H1 (cell line): Measurements from ENCODE around the gene ELANE. TPM values are rescaled to one million over a fixed set of nuclear protein-coding genes. Genes with fewer than 3 reads are reported as not detected.

Experiments
- CTCF ChIA-PET: fragments of 300-600 bp; sonication (Branson Sonifier 250); formaldehyde crosslinking; loops from one replicate; lab custom pipeline; 2021; ENCODE audit not compliant: partially characterized antibody; lab: Charles Lee
- POLR2A ChIA-PET: fragments of 300-600 bp; sonication (Branson Sonifier 250); formaldehyde crosslinking; loops from one replicate; lab custom pipeline; 2021; ENCODE audit warnings: inconsistent platforms; ENCODE audit not compliant: partially characterized antibody; lab: Charles Lee
- DNase-seq, 2 experiments: peaks; one replicate each; pipeline versions ENCODE4 v3.0.0 to v3.0.0-alpha.2; 2010 to 2022; ENCODE audit warnings: low spot score in 2 of 2, low read depth in 1 of 2, mixed read lengths in 1 of 2
- FAIRE-seq: peaks from 2 replicates; lab custom pipeline; 2011; peaks lifted over from hg19 to GRCh38; lab: Jason Lieb, UNC
- H2AFZ ChIP-seq: 2 replicates; pipeline ENCODE4 v1.8.1; 2012; ENCODE audit warnings: low read length, inconsistent platforms
- H2AK5ac ChIP-seq: 2 replicates; pipeline ENCODE4 v1.6.1; 2013; ENCODE audit warnings: low read depth, low read length
- H2BK120ac ChIP-seq: replicated peaks from 2 replicates; pipeline ENCODE3; 2013; ENCODE audit warnings: low read depth, low read length, inconsistent platforms
- H2BK12ac ChIP-seq: 2 replicates; pipeline ENCODE4 v1.6.1; 2013; ENCODE audit warnings: low read depth, low read length
- H2BK15ac ChIP-seq: 2 replicates; pipeline ENCODE4 v1.6.1; 2013; ENCODE audit warnings: low read length
- H2BK20ac ChIP-seq: 2 replicates; pipeline ENCODE4 v1.6.1; 2013; ENCODE audit warnings: low read length
- H2BK5ac ChIP-seq: 2 replicates; pipeline ENCODE4 v1.6.1; 2013; ENCODE audit warnings: low read depth, low read length
- H3K14ac ChIP-seq: 2 replicates; pipeline ENCODE4 v1.6.1; 2013; ENCODE audit warnings: inconsistent platforms; ENCODE audit not compliant: insufficient read length
- H3K18ac ChIP-seq: 2 replicates; pipeline ENCODE4 v1.6.1; 2013; ENCODE audit warnings: low read length; ENCODE audit errors: extremely low read depth
- H3K23ac ChIP-seq: 2 replicates; pipeline ENCODE4 v1.6.1; 2013; ENCODE audit warnings: inconsistent platforms; ENCODE audit not compliant: insufficient read length
- H3K23me2 ChIP-seq: 2 replicates; pipeline ENCODE4 v1.6.1; 2013; ENCODE audit warnings: low read depth, low read length
- H3K27ac ChIP-seq: 2 replicates; pipeline ENCODE4 v1.6.1; 2011; ENCODE audit warnings: low read depth, low read length, inconsistent platforms
- H3K27me3 ChIP-seq, 4 experiments: replicated peaks in 1 of 4; 1 replicate in 1 of 4; 2 replicates in 3 of 4; pipeline versions ENCODE4 v1.6.1 to v1.8.1; 2011 to 2013; ENCODE audit warnings: low read length in 3 of 4, mild to moderate bottlenecking in 3 of 4, inconsistent platforms in 2 of 4, mixed read lengths in 2 of 4, moderate library complexity in 1 of 4; ENCODE audit not compliant: control insufficient read depth in 3 of 4, insufficient read depth in 3 of 4; ENCODE audit errors: extremely low read depth in 1 of 4
- H3K36me3 ChIP-seq, 4 experiments: 2 replicates each; pipeline versions ENCODE4 v1.6.1 to v1.8.1; 2011 to 2013; ENCODE audit warnings: mild to moderate bottlenecking in 4 of 4, low read length in 3 of 4, moderate library complexity in 2 of 4, control low read depth in 1 of 4, inconsistent platforms in 1 of 4; ENCODE audit not compliant: insufficient read depth in 4 of 4, control insufficient read depth in 2 of 4
- H3K4ac ChIP-seq: replicated peaks from 2 replicates; pipeline ENCODE3; 2013; ENCODE audit warnings: low read length, low read depth, mixed read lengths, inconsistent platforms; ENCODE audit not compliant: insufficient read length
- H3K4me1 ChIP-seq, 4 experiments: replicated peaks in 1 of 4; 1 replicate in 1 of 4; 2 replicates in 3 of 4; pipeline versions ENCODE4 v1.6.1 to v1.8.1; 2011 to 2013; ENCODE audit warnings: low read length in 3 of 4, inconsistent platforms in 2 of 4, mixed read lengths in 1 of 4; ENCODE audit not compliant: insufficient read depth in 4 of 4, control insufficient read depth in 3 of 4
- H3K4me2 ChIP-seq, 2 experiments: 2 replicates each; pipeline versions ENCODE4 v1.6.1 to v1.8.1; 2011 to 2013; ENCODE audit warnings: low read depth in 2 of 2, low read length in 2 of 2, control low read depth in 1 of 2, inconsistent platforms in 1 of 2, mild to moderate bottlenecking in 1 of 2; ENCODE audit not compliant: insufficient read depth in 1 of 2
- H3K4me3 ChIP-seq, 4 experiments: fragments of 200-600, 300-600 bp in 1 of 4; sonication (generic), shearing (Covaris generic), sonication (Bioruptor Twin) in 1 of 4; 2 replicates each; pipeline versions ENCODE4 v1.5.1 to v1.8.1; 2011 to 2016; ENCODE audit warnings: low read length in 4 of 4, low read depth in 3 of 4, control low read depth in 2 of 4, inconsistent platforms in 2 of 4, mild to moderate bottlenecking in 2 of 4, mixed read lengths in 1 of 4, moderate library complexity in 1 of 4; ENCODE audit not compliant: insufficient read depth in 2 of 4; ENCODE audit errors: extremely low read depth in 1 of 4
- H3K56ac ChIP-seq: replicated peaks from 2 replicates; pipeline ENCODE3; 2013; ENCODE audit warnings: low read depth, mild to moderate bottlenecking, mixed read lengths, low read length, inconsistent platforms; ENCODE audit not compliant: insufficient read length
- H3K79me1 ChIP-seq: 2 replicates; pipeline ENCODE4 v1.6.1; 2013; ENCODE audit warnings: low read depth, low read length, control low read depth
- H3K79me2 ChIP-seq, 2 experiments: 2 replicates each; pipeline versions ENCODE4 v1.6.1 to v1.8.1; 2012 to 2013; ENCODE audit warnings: low read length in 2 of 2, mild to moderate bottlenecking in 2 of 2, inconsistent platforms in 1 of 2; ENCODE audit not compliant: insufficient read depth in 2 of 2, control insufficient read depth in 1 of 2
- H3K9ac ChIP-seq, 4 experiments: replicated peaks in 1 of 4; 1 replicate in 1 of 4; 2 replicates in 3 of 4; pipeline versions ENCODE4 v1.6.1 to v1.8.1; 2011 to 2013; ENCODE audit warnings: low read depth in 3 of 4, low read length in 3 of 4, control low read depth in 2 of 4, mild to moderate bottlenecking in 2 of 4, moderate library complexity in 2 of 4, inconsistent platforms in 1 of 4; ENCODE audit errors: extremely low read depth in 1 of 4
- H3K9me3 ChIP-seq, 2 experiments: 2 replicates each; pipeline versions ENCODE4 v1.6.1 to v1.8.1; 2012 to 2013; ENCODE audit warnings: mild to moderate bottlenecking in 2 of 2, moderate library complexity in 2 of 2, control low read depth in 1 of 2, inconsistent platforms in 1 of 2, low read depth in 1 of 2, low read length in 1 of 2, mixed read lengths in 1 of 2; ENCODE audit not compliant: insufficient read depth in 2 of 2
- H4K20me1 ChIP-seq, 2 experiments: replicated peaks in 1 of 2; 2 replicates each; pipeline versions ENCODE3 to v1.8.1; 2011 to 2013; ENCODE audit warnings: inconsistent platforms in 2 of 2, low read length in 2 of 2, mild to moderate bottlenecking in 1 of 2; ENCODE audit not compliant: insufficient read depth in 2 of 2, control insufficient read depth in 1 of 2
- H4K5ac ChIP-seq: 2 replicates; pipeline ENCODE4 v1.6.1; 2013; ENCODE audit warnings: low read length, low read depth, mixed read lengths, inconsistent platforms; ENCODE audit not compliant: insufficient read length
- H4K8ac ChIP-seq: 2 replicates; pipeline ENCODE4 v1.8.0; 2013; ENCODE audit warnings: mild to moderate bottlenecking, moderate library complexity, low read length, inconsistent platforms; ENCODE audit not compliant: insufficient read depth; ENCODE audit errors: extremely low read depth
- H4K91ac ChIP-seq: replicated peaks from 2 replicates; pipeline ENCODE3; 2013; ENCODE audit warnings: low read length, mixed read lengths, inconsistent platforms; ENCODE audit not compliant: insufficient read length
- BACH1 ChIP-seq: IDR thresholded peaks from 2 replicates; pipeline ENCODE4 v1.6.1; 2012; ENCODE audit warnings: low read length, improper control_type of control experiment
- JUND ChIP-seq: IDR thresholded peaks from 2 replicates; pipeline ENCODE4 v1.6.1; 2011; ENCODE audit warnings: mild to moderate bottlenecking, improper control_type of control experiment, low read length
- NRF1 ChIP-seq: IDR thresholded peaks from 2 replicates; pipeline ENCODE4 v1.6.1; 2011; ENCODE audit warnings: mild to moderate bottlenecking, low read depth, low read length, improper control_type of control experiment
- RBBP5 ChIP-seq: IDR thresholded peaks from 2 replicates; pipeline ENCODE4 v1.7.1; 2012; ENCODE audit warnings: low read depth, mild to moderate bottlenecking, inconsistent platforms, low read length, moderate library complexity, borderline replicate concordance
- RFX5 ChIP-seq: IDR thresholded peaks from 2 replicates; pipeline ENCODE4 v1.6.1; 2011; ENCODE audit warnings: low read depth, low read length, improper control_type of control experiment, borderline replicate concordance
- RNF2 ChIP-seq: fragments of 200-900, 300-1000 bp; sonication (generic); IDR thresholded peaks from 2 replicates; pipeline ENCODE4 v1.7.1; 2016; ENCODE audit warnings: borderline replicate concordance, low read depth, mild to moderate bottlenecking, antibody characterized with exemption, low read length; ENCODE audit not compliant: poor library complexity, severe bottlenecking; ENCODE audit errors: missing control alignments
- SIN3A ChIP-seq, 2 experiments: IDR thresholded peaks in 1 of 2; conservative IDR thresholded peaks in 1 of 2; 2 replicates each; pipeline ENCODE4 v1.6.1; 2011 to 2012; ENCODE audit warnings: low read length in 2 of 2, improper control_type of control experiment in 1 of 2, low read depth in 1 of 2, mild to moderate bottlenecking in 1 of 2
- SP1 ChIP-seq: IDR thresholded peaks from 2 replicates; pipeline ENCODE4 v1.6.1; 2011; ENCODE audit warnings: low read depth, low read length
- SP4 ChIP-seq: IDR thresholded peaks from 2 replicates; pipeline ENCODE4 v1.6.1; 2012; ENCODE audit warnings: low read length, inconsistent platforms
- ZNF274 ChIP-seq: IDR thresholded peaks from 2 replicates; pipeline ENCODE4 v1.7.0; 2012; ENCODE audit warnings: low read length, borderline replicate concordance; ENCODE audit errors: extremely low read depth
- WGBS, 2 experiments: shearing (Covaris generic) in 1 of 2; methylation state at CpG; one replicate each; pipeline versions ENCODE4 v1.1.6 to v1.1.7; 2013 to 2015; ENCODE audit warnings: low lambda C conversion rate in 2 of 2, mixed read lengths in 2 of 2, inconsistent platforms in 1 of 2, low coverage in 1 of 2, missing lambda C conversion rate in 1 of 2; ENCODE audit not compliant: insufficient replicate concordance in 2 of 2, insufficient coverage in 1 of 2, insufficient read length in 1 of 2; ENCODE audit errors: extremely low coverage in 1 of 2, missing lambda C conversion rate in 1 of 2; 5-methylcytosine and 5-hydroxymethylcytosine counted together
- polyA plus RNA-seq, 7 experiments: library from polyadenylated mRNA; depleted of rRNA in 3 of 7; stranded (reverse) in 5 of 7; unstranded in 2 of 7; fragments of >200 nt in 5 of 7; fragments of 200-250 nt in 2 of 7; gene quantifications; 1 replicate in 5 of 7; 2 replicates in 1 of 7; 4 replicates in 1 of 7; pipeline versions ENCODE4 v1.2.1 to v1.2.3, GENCODE V29; 2011 to 2013; ENCODE audit warnings: missing spikeins in 2 of 7, mixed read lengths in 2 of 7
- total RNA-seq: library from RNA; stranded (reverse); fragmentation: NEBNext Ultra II Directional; extraction: Animal tissue kit (Norgen Biotek cat#: 25700); gene quantifications from 2 replicates; pipeline ENCODE4 v1.2.1, GENCODE V29; 2021
- TF ChIP-seq, protein P1 (sequence below): IDR thresholded peaks from 2 replicates; pipeline ENCODE4 v1.6.1; 2012; ENCODE audit warnings: inconsistent platforms

ELANE gene
- total and polyA plus RNA-seq, 2 of the 8 experiments (the other 6 are each of a cell fraction or from before 2014, with no cell fraction given): not detected

- POLR2A ChIA-PET: interaction anchor here (8.8 kb wide), 1 partner anchor 8 kb away, joined by 82 read pairs; no protein-coding TSS in a partner anchor
- H2BK120ac ChIP-seq: no peak overlapping the region
- no peak for FAIRE-seq
Observed at GRCh38 chr19:885536-886224, 33.6 kb downstream of the ELANE start.

More at GRCh38 chr19:885536-886224, 33.6 kb downstream of the ELANE start:
- 96% methylated on average over 62 of the region's 64 CpGs; no CpG with 5 or more reads in 1 of the 2 experiments for WGBS, 2 experiments
- Histone ChIP-seq H2BK20ac (no peak overlapping the region), H3K36me3 (peaks cover 0 to 31% (median 14%) of the 10 kb centered on the region in 4 experiments; a peak in 4 of 8 replicates)
- TF ChIP-seq, protein P1, sequence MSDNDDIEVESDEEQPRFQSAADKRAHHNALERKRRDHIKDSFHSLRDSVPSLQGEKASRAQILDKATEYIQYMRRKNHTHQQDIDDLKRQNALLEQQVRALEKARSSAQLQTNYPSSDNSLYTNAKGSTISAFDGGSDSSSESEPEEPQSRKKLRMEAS: no peak
- TF ChIP-seq RFX5 (no peak), SP4 (no peak), SIN3A (conservative IDR thresholded peaks at IDR 0.05 in 1 of 2, IDR thresholded peaks at IDR 0.05 in 1 of 2; ENCODE audit: low read depth in 1 of 2, low read length in 2 of 2) (no peak), RNF2 (no peak), BACH1 (no peak), NRF1 (no peak), ZNF274 (no peak), SP1 (no peak), JUND (no peak), RBBP5 (no peak)
- TF ChIP-seq, all 59 proteins: peak for 0
- no peak for DNase-seq
- Histone ChIP-seq H3K56ac (no peak overlapping the region), H3K9me3 (no peaks in the 10 kb centered on the region), H3K18ac (no peak overlapping the region), H2BK12ac (peak overlapping the region; percentile 68; the same call in 1 of the 2 replicates), H3K4me2 (no peak overlapping the region), H3K79me1 (peaks cover 5% of the 10 kb centered on the region), H4K91ac (no peak overlapping the region), H4K5ac (no peak overlapping the region), H3K79me2 (no peaks in the 10 kb centered on the region), H3K9ac (no peak overlapping the region), H3K4ac (no peak overlapping the region), H3K14ac (no peak overlapping the region), H3K27me3 (no peaks in the 10 kb centered on the region), H4K20me1 (peaks cover 5 to 15% of the 10 kb centered on the region in 2 experiments), H3K23me2 (no peaks in the 10 kb centered on the region), H4K8ac (no peak overlapping the region; the same call in 1 of the 2 replicates), H2BK5ac (peak overlapping the region; percentile 44; the same call in 1 of the 2 replicates), H2BK15ac (no peak overlapping the region), H3K4me3 (no peak overlapping the region), H3K4me1 (no peaks in the 10 kb centered on the region), H2AFZ (no peak overlapping the region), H3K27ac (no peak overlapping the region), H3K23ac (no peak overlapping the region), H2AK5ac (peak overlapping the region; percentile 24; the same call in 1 of the 2 replicates)
- CTCF ChIA-PET: no interaction called here
